K562 treated with DMSO at 1 percent for 48 hours (cell line): ENCODE measurements around the gene CELF2. TPM values are rescaled to one million over a fixed set of nuclear protein-coding genes. Genes with fewer than 3 reads are reported as not detected.

Experiments used
- total RNA-seq: library from RNA; unstranded; fragments of 300-600 nt; gene quantifications from 2 replicates; pipeline ENCODE4 v1.2.3, GENCODE V29; 2022; ENCODE audit warnings: low replicate concordance; ENCODE audit errors: extremely low read depth

The CELF2 gene
- total RNA-seq, result not detected in 2 replicates

DNA sequence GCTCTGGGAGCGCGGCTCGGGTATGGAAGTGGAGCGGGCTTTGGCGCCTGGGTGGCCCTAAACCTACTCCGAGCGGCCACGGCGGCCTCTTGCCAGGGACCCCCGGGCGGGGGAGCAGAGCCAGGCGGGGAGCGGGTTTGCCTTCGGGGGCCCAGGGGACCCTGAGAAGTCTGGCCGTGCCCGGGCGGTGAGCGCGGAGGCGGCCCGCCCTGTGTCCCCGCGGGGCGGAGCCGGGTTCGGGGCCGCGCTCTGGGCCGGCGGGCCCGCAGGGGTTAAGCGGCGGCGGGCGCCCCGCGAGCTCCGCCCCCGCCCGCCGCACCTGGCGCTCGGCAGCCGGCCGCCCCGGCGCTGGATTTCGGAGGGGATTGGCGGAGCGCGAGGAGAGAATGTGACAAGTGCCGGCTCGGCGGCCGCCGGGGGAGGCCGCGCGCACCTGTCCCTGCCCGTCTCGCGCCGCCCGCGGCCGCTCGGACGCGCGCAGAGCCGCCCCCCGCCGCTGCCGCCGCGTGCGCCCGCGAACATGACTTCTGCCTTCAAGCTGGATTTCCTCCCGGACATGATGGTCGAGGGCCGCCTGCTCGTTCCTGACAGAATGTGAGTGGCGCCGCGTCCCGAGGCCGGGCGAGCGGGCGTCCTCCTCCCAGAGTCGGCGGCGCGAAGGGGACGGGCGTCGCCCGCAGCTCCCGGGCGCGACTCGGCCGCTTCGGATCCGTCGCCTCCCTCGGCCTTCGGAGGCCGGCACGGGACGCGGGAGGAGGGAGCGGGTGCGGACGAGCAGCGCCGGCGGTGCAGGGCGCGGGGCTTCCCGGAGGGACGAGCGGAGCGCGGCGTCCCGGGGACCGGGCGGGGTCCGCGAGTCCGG is at the start of gene CELF2:
Gene CELF2, plus strand, starts transcription at position 303 of the 862 bp plus-strand sequence. Its CDS starts 218 bp downstream, at position 521.

